HL-60 (cell line): ENCODE results near the gene ROR1.

ENCODE experiments used
- DNase-seq, 2 experiments: peaks; one replicate each; pipeline ENCODE4 v3.0.0-alpha.2; 2010 to 2020; ENCODE audit warnings: low read depth in 1 of 2, low spot score in 1 of 2
- H3K27ac ChIP-seq: fragments of 250-450 bp; sonication (Bioruptor Pico); replicated peaks from 2 replicates; pipeline ENCODE4 v1.5.1; 2020; ENCODE audit warnings: mild to moderate bottlenecking, moderate library complexity
- H3K27me3 ChIP-seq: fragments of 250-450 bp; sonication (Bioruptor Pico); 2 replicates; pipeline ENCODE4 v1.5.1; 2021; ENCODE audit warnings: mild to moderate bottlenecking, moderate library complexity; ENCODE audit not compliant: insufficient read depth, poor library complexity, severe bottlenecking
- H3K4me3 ChIP-seq: replicated peaks from 2 replicates; pipeline ENCODE4 v1.5.1; 2011; ENCODE audit warnings: mild to moderate bottlenecking, control low read depth, low read length; ENCODE audit not compliant: insufficient read depth
- GABPA ChIP-seq: IDR thresholded peaks from 2 replicates; pipeline ENCODE4 v1.6.1; 2012; ENCODE audit warnings: low read depth
- POLR2AphosphoS5 ChIP-seq: IDR thresholded peaks from 2 replicates; pipeline ENCODE4 v1.6.1; 2012; ENCODE audit warnings: low read depth
- SPI1 ChIP-seq: IDR thresholded peaks from 2 replicates; pipeline ENCODE4 v1.6.1; 2012; ENCODE audit warnings: low read depth, mild to moderate bottlenecking, borderline replicate concordance
- TF ChIP-seq, protein P1 (sequence below): IDR thresholded peaks from one replicate; pipeline ENCODE4 v1.5.1; 2011; ENCODE audit warnings: low read length, control low read depth, inconsistent platforms; ENCODE audit not compliant: insufficient read depth
- TF ChIP-seq, protein P2 (sequence below): IDR thresholded peaks from 2 replicates; pipeline ENCODE4 v1.6.1; 2012; ENCODE audit warnings: low read depth; ENCODE audit not compliant: insufficient replicate concordance

Gene ROR1

GRCh38 chr1:63779338-63780211, 5.8 kb downstream of the ROR1 start:
- no peak overlapping the region for H3K27ac ChIP-seq
- TF ChIP-seq POLR2AphosphoS5, result no peak
- TF ChIP-seq, protein P1, sequence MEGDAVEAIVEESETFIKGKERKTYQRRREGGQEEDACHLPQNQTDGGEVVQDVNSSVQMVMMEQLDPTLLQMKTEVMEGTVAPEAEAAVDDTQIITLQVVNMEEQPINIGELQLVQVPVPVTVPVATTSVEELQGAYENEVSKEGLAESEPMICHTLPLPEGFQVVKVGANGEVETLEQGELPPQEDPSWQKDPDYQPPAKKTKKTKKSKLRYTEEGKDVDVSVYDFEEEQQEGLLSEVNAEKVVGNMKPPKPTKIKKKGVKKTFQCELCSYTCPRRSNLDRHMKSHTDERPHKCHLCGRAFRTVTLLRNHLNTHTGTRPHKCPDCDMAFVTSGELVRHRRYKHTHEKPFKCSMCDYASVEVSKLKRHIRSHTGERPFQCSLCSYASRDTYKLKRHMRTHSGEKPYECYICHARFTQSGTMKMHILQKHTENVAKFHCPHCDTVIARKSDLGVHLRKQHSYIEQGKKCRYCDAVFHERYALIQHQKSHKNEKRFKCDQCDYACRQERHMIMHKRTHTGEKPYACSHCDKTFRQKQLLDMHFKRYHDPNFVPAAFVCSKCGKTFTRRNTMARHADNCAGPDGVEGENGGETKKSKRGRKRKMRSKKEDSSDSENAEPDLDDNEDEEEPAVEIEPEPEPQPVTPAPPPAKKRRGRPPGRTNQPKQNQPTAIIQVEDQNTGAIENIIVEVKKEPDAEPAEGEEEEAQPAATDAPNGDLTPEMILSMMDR, result no peak
- TF ChIP-seq SPI1, result no peak
- TF ChIP-seq GABPA, result no peak
- TF ChIP-seq, protein P2, sequence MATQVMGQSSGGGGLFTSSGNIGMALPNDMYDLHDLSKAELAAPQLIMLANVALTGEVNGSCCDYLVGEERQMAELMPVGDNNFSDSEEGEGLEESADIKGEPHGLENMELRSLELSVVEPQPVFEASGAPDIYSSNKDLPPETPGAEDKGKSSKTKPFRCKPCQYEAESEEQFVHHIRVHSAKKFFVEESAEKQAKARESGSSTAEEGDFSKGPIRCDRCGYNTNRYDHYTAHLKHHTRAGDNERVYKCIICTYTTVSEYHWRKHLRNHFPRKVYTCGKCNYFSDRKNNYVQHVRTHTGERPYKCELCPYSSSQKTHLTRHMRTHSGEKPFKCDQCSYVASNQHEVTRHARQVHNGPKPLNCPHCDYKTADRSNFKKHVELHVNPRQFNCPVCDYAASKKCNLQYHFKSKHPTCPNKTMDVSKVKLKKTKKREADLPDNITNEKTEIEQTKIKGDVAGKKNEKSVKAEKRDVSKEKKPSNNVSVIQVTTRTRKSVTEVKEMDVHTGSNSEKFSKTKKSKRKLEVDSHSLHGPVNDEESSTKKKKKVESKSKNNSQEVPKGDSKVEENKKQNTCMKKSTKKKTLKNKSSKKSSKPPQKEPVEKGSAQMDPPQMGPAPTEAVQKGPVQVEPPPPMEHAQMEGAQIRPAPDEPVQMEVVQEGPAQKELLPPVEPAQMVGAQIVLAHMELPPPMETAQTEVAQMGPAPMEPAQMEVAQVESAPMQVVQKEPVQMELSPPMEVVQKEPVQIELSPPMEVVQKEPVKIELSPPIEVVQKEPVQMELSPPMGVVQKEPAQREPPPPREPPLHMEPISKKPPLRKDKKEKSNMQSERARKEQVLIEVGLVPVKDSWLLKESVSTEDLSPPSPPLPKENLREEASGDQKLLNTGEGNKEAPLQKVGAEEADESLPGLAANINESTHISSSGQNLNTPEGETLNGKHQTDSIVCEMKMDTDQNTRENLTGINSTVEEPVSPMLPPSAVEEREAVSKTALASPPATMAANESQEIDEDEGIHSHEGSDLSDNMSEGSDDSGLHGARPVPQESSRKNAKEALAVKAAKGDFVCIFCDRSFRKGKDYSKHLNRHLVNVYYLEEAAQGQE, result no peak
- no peak for DNase-seq
- no peak overlapping the region for H3K4me3 ChIP-seq
- H3K27me3 ChIP-seq, result peaks cover 33% of the 10 kb centered on the region

GRCh38 chr1:63780565-63780964, 6.7 kb downstream of the ROR1 start:
- H3K27me3 ChIP-seq, result peaks cover 23% of the 10 kb centered on the region
- no peak overlapping the region for H3K27ac ChIP-seq
- H3K4me3 ChIP-seq, result no peak overlapping the region
- no peak for TF ChIP-seq SPI1
- TF ChIP-seq, protein P1, result no peak
- TF ChIP-seq, protein P2, result no peak
- TF ChIP-seq GABPA, result no peak
- no peak for TF ChIP-seq POLR2AphosphoS5
- no peak for DNase-seq

DNA sequence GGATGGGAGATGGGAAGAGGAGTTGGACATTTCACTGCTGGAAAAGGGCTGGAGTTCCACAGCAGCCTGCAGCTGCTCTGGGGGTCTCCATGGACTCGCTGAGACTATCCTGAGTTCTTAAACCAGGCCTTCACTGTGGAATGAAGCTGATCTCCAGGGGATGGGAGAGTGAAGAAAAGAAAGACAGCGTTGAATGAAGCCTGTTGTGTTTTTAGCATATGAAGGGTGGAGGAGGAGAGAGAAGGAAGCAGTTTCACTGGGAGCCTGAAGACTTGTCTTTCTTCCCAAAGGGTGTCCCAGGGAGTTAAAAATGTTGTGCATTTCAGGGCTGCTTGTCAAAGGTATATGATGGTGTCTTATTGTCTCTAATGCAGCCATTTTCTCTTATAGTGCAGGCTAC, 9.2 kb downstream of the ROR1 start:
- H3K27ac ChIP-seq, result no peak overlapping the region
- TF ChIP-seq SPI1, result no peak
- TF ChIP-seq, protein P2, result no peak
- no peak for TF ChIP-seq GABPA
- TF ChIP-seq POLR2AphosphoS5, result no peak
- TF ChIP-seq, protein P1, result no peak
- no peak for DNase-seq
- H3K27me3 ChIP-seq, result peaks cover 11% of the 10 kb centered on the region
- no peak overlapping the region for H3K4me3 ChIP-seq
